ENCODE results near the gene HMGCS2. TPM values are rescaled to one million over a fixed set of nuclear protein-coding genes. Genes with fewer than 3 reads are reported as not detected.

The HMGCS2 gene
- total and polyA plus RNA-seq, 2 donors (not counting 1 experiment from before 2014, with no cell fraction given): not detected

GRCh38 chr1:119799003-119799402, 30.3 kb upstream of the HMGCS2 start:
- Histone ChIP-seq H3K9ac (ENCODE audit: low read length) (no peak overlapping the region), H3K9me3 (ENCODE audit: control extremely low read depth in 1 of 3, control insufficient read depth in 2 of 3, insufficient read depth in 1 of 3, low read length in 2 of 3) (no peaks in the 10 kb centered on the region), H3K79me2 (ENCODE audit: control insufficient read depth, insufficient read depth, low read length) (no peaks in the 10 kb centered on the region), H3K27me3 (replicated peaks in 1 of 4; ENCODE audit: control extremely low read depth in 1 of 4, control insufficient read depth in 3 of 4, insufficient read depth in 4 of 4, low read length in 3 of 4) (no peaks in the 10 kb centered on the region), H4K20me1 (ENCODE audit: control insufficient read depth, insufficient read depth, low read length, poor library complexity, severe bottlenecking) (no peaks in the 10 kb centered on the region), H3K4me3 (ENCODE audit: control extremely low read depth in 1 of 5, extremely low read depth in 1 of 5, insufficient read depth in 1 of 5, low read depth in 2 of 5, low read length in 4 of 5) (no peak overlapping the region), H3K4me2 (replicated peaks; ENCODE audit: low read depth, low read length, poor library complexity, severe bottlenecking) (no peak overlapping the region), H3K4me1 (ENCODE audit: control insufficient read depth in 2 of 2, insufficient read depth in 2 of 2, low read length in 2 of 2) (no peaks in the 10 kb centered on the region), H2AFZ (ENCODE audit: insufficient read depth, low read depth, low read length, poor library complexity, severe bottlenecking) (no peak overlapping the region), H3K27ac (ENCODE audit: low read length in 2 of 2) (no peak overlapping the region), H3K36me3 (replicated peaks in 1 of 2; ENCODE audit: control extremely low read depth in 1 of 2, control insufficient read depth in 1 of 2, extremely low read depth in 1 of 2, insufficient read depth in 2 of 2, low read length in 1 of 2) (no peaks in the 10 kb centered on the region)
- DNase-seq (no peak), ATAC-seq (ENCODE audit: low read depth) (no peak)
- H3K27me3 Mint-ChIP-seq: peaks cover 5% of the 10 kb centered on the region
- ChIA-PET POLR2A (no interaction called here), CTCF (interaction anchor here (0.7 to 1.8 kb wide), 2 partner anchors 10 to 14 kb away, joined by 3 to 8 read pairs; no protein-coding TSS in a partner anchor)
- no peak for TF ChIP-seq CTCF (IDR thresholded peaks at IDR 0.05)
- TF ChIP-seq EZH2 (IDR thresholded peaks at IDR 0.05; ENCODE audit: borderline replicate concordance, insufficient read depth, low read depth, low read length, poor library complexity, severe bottlenecking): no peak
- no peak overlapping the region for H3K4me3 Mint-ChIP-seq
- no peak overlapping the region for H3K27ac Mint-ChIP-seq
- no peaks in the 10 kb centered on the region for H3K9me3 Mint-ChIP-seq (ENCODE audit: insufficient read depth)
- intact Hi-C loops (cut with micrococcal nuclease): no loop called here
- WGBS (ENCODE audit: insufficient coverage): no CpG with 5 or more reads among the region's 4 CpGs
- no peaks in the 10 kb centered on the region for H3K4me1 Mint-ChIP-seq

- no peaks in the 10 kb centered on the region for H3K27me3 ChIP-seq (replicated peaks in 1 of 4; ENCODE audit: control extremely low read depth in 1 of 4, control insufficient read depth in 3 of 4, insufficient read depth in 4 of 4, low read length in 3 of 4)
- no peaks in the 10 kb centered on the region for H3K36me3 ChIP-seq (replicated peaks in 1 of 2; ENCODE audit: control extremely low read depth in 1 of 2, control insufficient read depth in 1 of 2, extremely low read depth in 1 of 2, insufficient read depth in 2 of 2, low read length in 1 of 2)
- no peaks in the 10 kb centered on the region for H3K9me3 ChIP-seq (ENCODE audit: control extremely low read depth in 1 of 3, control insufficient read depth in 2 of 3, insufficient read depth in 1 of 3, low read length in 2 of 3)
- DNase-seq: no peak
- intact Hi-C loops (cut with micrococcal nuclease): no loop called here
- TF ChIP-seq EZH2 (IDR thresholded peaks at IDR 0.05; ENCODE audit: borderline replicate concordance, insufficient read depth, low read depth, low read length, poor library complexity, severe bottlenecking): no peak
- no peak for TF ChIP-seq CTCF (IDR thresholded peaks at IDR 0.05)
- WGBS (ENCODE audit: insufficient coverage): 86% methylated on average over 4 of the region's 7 CpGs
- Mint-ChIP-seq H3K4me3 (no peak overlapping the region), H3K27me3 (peaks cover 5% of the 10 kb centered on the region), H3K9me3 (ENCODE audit: insufficient read depth) (no peaks in the 10 kb centered on the region), H3K27ac (no peak overlapping the region), H3K4me1 (no peaks in the 10 kb centered on the region)
- H3K4me2 ChIP-seq (replicated peaks; ENCODE audit: low read depth, low read length, poor library complexity, severe bottlenecking): no peak overlapping the region
- no peak overlapping the region for H2AFZ ChIP-seq (ENCODE audit: insufficient read depth, low read depth, low read length, poor library complexity, severe bottlenecking)
- no peak overlapping the region for H3K9ac ChIP-seq (ENCODE audit: low read length)
- H3K79me2 ChIP-seq (ENCODE audit: control insufficient read depth, insufficient read depth, low read length): no peaks in the 10 kb centered on the region
- POLR2A ChIA-PET: no interaction called here
- ATAC-seq (ENCODE audit: low read depth): no peak
- H3K4me3 ChIP-seq (ENCODE audit: control extremely low read depth in 1 of 5, extremely low read depth in 1 of 5, insufficient read depth in 1 of 5, low read depth in 2 of 5, low read length in 4 of 5): no peak overlapping the region
- no peaks in the 10 kb centered on the region for H4K20me1 ChIP-seq (ENCODE audit: control insufficient read depth, insufficient read depth, low read length, poor library complexity, severe bottlenecking)
- CTCF ChIA-PET: interaction anchor here (2.8 kb wide), 1 partner anchor 11 kb away, joined by 9 read pairs; no protein-coding TSS in a partner anchor
- H3K4me1 ChIP-seq (ENCODE audit: control insufficient read depth in 2 of 2, insufficient read depth in 2 of 2, low read length in 2 of 2): no peaks in the 10 kb centered on the region
- no peak overlapping the region for H3K27ac ChIP-seq (ENCODE audit: low read length in 2 of 2)
Observed at GRCh38 chr1:119797606-119798005, 28.9 kb upstream of the HMGCS2 start.
